Activated CD4-positive, alpha-beta T cell treated with anti-CD3 and anti-CD28 coated beads, Interleukin-2, amount 10 ng/mL, durations not matched to agents 24 days and 14 days (primary cell): ENCODE results near the gene KIF21B. TPM values are rescaled to one million over a fixed set of nuclear protein-coding genes. Genes with fewer than 3 reads are reported as not detected.
"Not testable (repeated sequence)": the region's sequence is repeated elsewhere in the genome, so short reads cannot be mapped to it uniquely, and the experiment has no call there.

ENCODE experiments used
- DNase-seq: peaks from one replicate; pipeline ENCODE4 v3.0.0; 2022
- H3K27ac Mint-ChIP-seq: one replicate; pipeline ENCODE4 v1.8.0; 2022; ENCODE audit warnings: mild to moderate bottlenecking, mixed read lengths
- H3K27me3 Mint-ChIP-seq: one replicate; pipeline ENCODE4 v1.8.0; 2022; ENCODE audit warnings: mixed read lengths
- H3K36me3 Mint-ChIP-seq: one replicate; pipeline ENCODE4 v1.8.0; 2022; ENCODE audit warnings: low read depth, mild to moderate bottlenecking, mixed read lengths
- H3K4me1 Mint-ChIP-seq: one replicate; pipeline ENCODE4 v1.8.0; 2021; ENCODE audit warnings: mixed read lengths
- H3K4me3 Mint-ChIP-seq: one replicate; pipeline ENCODE4 v1.8.0; 2022; ENCODE audit warnings: mild to moderate bottlenecking, moderate library complexity, mixed read lengths
- H3K9me3 Mint-ChIP-seq: one replicate; pipeline ENCODE4 v1.8.0; 2021; ENCODE audit warnings: mixed read lengths
- intact Hi-C: fragments of 100-400 bp; cut with micrococcal nuclease; formaldehyde crosslinking; loops from one replicate; pipeline ENCODE4 v1.15.1; 2023
- total RNA-seq: library from RNA; stranded (reverse); gene quantifications from 2 replicates; pipeline ENCODE4 v1.2.3, GENCODE V29; 2022

The KIF21B gene
- total RNA-seq, 1 donor from 2014 or later: 49.3 TPM

GRCh38 chr1:200963888-200964287, 59.6 kb downstream of the KIF21B start:
- intact Hi-C loops, H3K36me3 Mint-ChIP-seq, H3K9me3 Mint-ChIP-seq, H3K4me3 Mint-ChIP-seq, H3K4me1 Mint-ChIP-seq, H3K27ac Mint-ChIP-seq, DNase-seq, H3K27me3 Mint-ChIP-seq: not testable (repeated sequence)

GRCh38 chr1:200963076-200963475, 60.4 kb downstream of the KIF21B start:
- H3K27ac Mint-ChIP-seq: no peak overlapping the region
- no peaks in the 10 kb centered on the region for H3K4me1 Mint-ChIP-seq
- intact Hi-C loops: no loop called here
- peaks cover under 1% of the 10 kb centered on the region for H3K27me3 Mint-ChIP-seq
- no peak for DNase-seq
- no peak overlapping the region for H3K4me3 Mint-ChIP-seq
- no peaks in the 10 kb centered on the region for H3K36me3 Mint-ChIP-seq
- no peaks in the 10 kb centered on the region for H3K9me3 Mint-ChIP-seq

GRCh38 chr1:200962631-200963030, 60.9 kb downstream of the KIF21B start:
- H3K4me1 Mint-ChIP-seq: no peaks in the 10 kb centered on the region
- peaks cover 1% of the 10 kb centered on the region for H3K27me3 Mint-ChIP-seq
- no peak for DNase-seq
- H3K9me3 Mint-ChIP-seq: no peaks in the 10 kb centered on the region
- H3K27ac Mint-ChIP-seq: no peak overlapping the region
- no peak overlapping the region for H3K4me3 Mint-ChIP-seq
- intact Hi-C loops: no loop called here
- H3K36me3 Mint-ChIP-seq: no peaks in the 10 kb centered on the region

GRCh38 chr1:200962151-200962550, 61.4 kb downstream of the KIF21B start:
- H3K4me1 Mint-ChIP-seq, H3K36me3 Mint-ChIP-seq, H3K9me3 Mint-ChIP-seq, H3K27me3 Mint-ChIP-seq, DNase-seq, H3K4me3 Mint-ChIP-seq, H3K27ac Mint-ChIP-seq, intact Hi-C loops: not testable (repeated sequence)

- Mint-ChIP-seq H3K4me3 (no peak overlapping the region), H3K27ac (no peak overlapping the region), H3K9me3 (no peaks in the 10 kb centered on the region), H3K4me1 (no peaks in the 10 kb centered on the region), H3K27me3 (peaks cover 5% of the 10 kb centered on the region), H3K36me3 (no peaks in the 10 kb centered on the region)
- no peak for DNase-seq
- intact Hi-C loops: no loop called here
Measured at GRCh38 chr1:200960948-200961340, 62.6 kb downstream of the KIF21B start.

GRCh38 chr1:200960236-200960947, 63.1 kb downstream of the KIF21B start:
- Mint-ChIP-seq H3K4me3 (no peak overlapping the region), H3K9me3 (no peaks in the 10 kb centered on the region), H3K36me3 (no peaks in the 10 kb centered on the region), H3K27ac (no peak overlapping the region), H3K4me1 (no peaks in the 10 kb centered on the region), H3K27me3 (peaks cover 8% of the 10 kb centered on the region)
- intact Hi-C loops: no loop called here
- no peak for DNase-seq

GRCh38 chr1:200959411-200959921, 64.0 kb downstream of the KIF21B start:
- no peaks in the 10 kb centered on the region for H3K9me3 Mint-ChIP-seq
- no peaks in the 10 kb centered on the region for H3K36me3 Mint-ChIP-seq
- no peak for DNase-seq
- no peak overlapping the region for H3K4me3 Mint-ChIP-seq
- H3K4me1 Mint-ChIP-seq: no peaks in the 10 kb centered on the region
- H3K27ac Mint-ChIP-seq: no peak overlapping the region
- intact Hi-C loops: no loop called here
- H3K27me3 Mint-ChIP-seq: peaks cover 8% of the 10 kb centered on the region

GRCh38 chr1:200958597-200958996, 64.9 kb downstream of the KIF21B start:
- Mint-ChIP-seq H3K27me3 (peaks cover 13% of the 10 kb centered on the region), H3K9me3 (no peaks in the 10 kb centered on the region), H3K4me3 (no peak overlapping the region), H3K4me1 (no peaks in the 10 kb centered on the region), H3K36me3 (no peaks in the 10 kb centered on the region), H3K27ac (no peak overlapping the region)
- intact Hi-C loops: no loop called here
- no peak for DNase-seq

- H3K9me3 Mint-ChIP-seq: no peaks in the 10 kb centered on the region
- H3K27ac Mint-ChIP-seq: no peak overlapping the region
- H3K27me3 Mint-ChIP-seq: peaks cover 19% of the 10 kb centered on the region
- no peaks in the 10 kb centered on the region for H3K4me1 Mint-ChIP-seq
- intact Hi-C loops: no loop called here
- H3K4me3 Mint-ChIP-seq: no peak overlapping the region
- no peak for DNase-seq
- H3K36me3 Mint-ChIP-seq: no peaks in the 10 kb centered on the region
Measured at GRCh38 chr1:200954434-200954833, 69.1 kb downstream of the KIF21B start.

- intact Hi-C loops: no loop called here
- Mint-ChIP-seq H3K36me3 (no peaks in the 10 kb centered on the region), H3K4me1 (no peaks in the 10 kb centered on the region), H3K27ac (no peak overlapping the region), H3K9me3 (peaks cover 8% of the 10 kb centered on the region), H3K27me3 (peaks cover 17% of the 10 kb centered on the region), H3K4me3 (no peak overlapping the region)
- no peak for DNase-seq
Measured at GRCh38 chr1:200951016-200951415, 72.5 kb downstream of the KIF21B start.

GRCh38 chr1:200949626-200950025, 73.9 kb downstream of the KIF21B start:
- H3K36me3 Mint-ChIP-seq: no peaks in the 10 kb centered on the region
- no peak for DNase-seq
- no peak overlapping the region for H3K27ac Mint-ChIP-seq
- no peaks in the 10 kb centered on the region for H3K4me1 Mint-ChIP-seq
- peaks cover 24% of the 10 kb centered on the region for H3K27me3 Mint-ChIP-seq
- no peak overlapping the region for H3K4me3 Mint-ChIP-seq
- peaks cover 8% of the 10 kb centered on the region for H3K9me3 Mint-ChIP-seq
- intact Hi-C loops: no loop called here

GRCh38 chr1:200947059-200947566, 76.4 kb downstream of the KIF21B start:
- no peak overlapping the region for H3K4me3 Mint-ChIP-seq
- intact Hi-C loops: no loop called here
- peaks cover 15% of the 10 kb centered on the region for H3K9me3 Mint-ChIP-seq

GRCh38 chr1:200945111-200945510, 78.4 kb downstream of the KIF21B start:
- no peak for DNase-seq
- peaks cover 37% of the 10 kb centered on the region for H3K27me3 Mint-ChIP-seq
- H3K27ac Mint-ChIP-seq: no peak overlapping the region
- peaks cover 18% of the 10 kb centered on the region for H3K9me3 Mint-ChIP-seq
- H3K36me3 Mint-ChIP-seq: no peaks in the 10 kb centered on the region
- no peak overlapping the region for H3K4me3 Mint-ChIP-seq
- intact Hi-C loops: no loop called here
- no peaks in the 10 kb centered on the region for H3K4me1 Mint-ChIP-seq

More at GRCh38 chr1:200947059-200947566, 76.4 kb downstream of the KIF21B start:
- no peak overlapping the region for H3K27ac Mint-ChIP-seq
- no peaks in the 10 kb centered on the region for H3K36me3 Mint-ChIP-seq
- DNase-seq: no peak
- H3K27me3 Mint-ChIP-seq: peaks cover 29% of the 10 kb centered on the region
- no peaks in the 10 kb centered on the region for H3K4me1 Mint-ChIP-seq

GRCh38 chr1:200938955-200939354, 84.6 kb downstream of the KIF21B start:
- Mint-ChIP-seq H3K9me3 (peaks cover 10% of the 10 kb centered on the region), H3K27ac (no peak overlapping the region), H3K4me3 (no peak overlapping the region), H3K27me3 (peaks cover 23% of the 10 kb centered on the region), H3K4me1 (no peaks in the 10 kb centered on the region), H3K36me3 (no peaks in the 10 kb centered on the region)
- intact Hi-C loops: no loop called here
- DNase-seq: no peak
